SKM-1 (cell line): ENCODE data around the gene SRSF3.
"Not testable (repeated sequence)": the region's sequence is repeated elsewhere in the genome, so short reads cannot be mapped to it uniquely, and the experiment has no call there.

ENCODE experiments used
- DNase-seq: peaks from one replicate; lab custom pipeline; 2025; ENCODE audit not compliant: unreplicated experiment; lab: John Stamatoyannopoulos, UW

SRSF3 gene

GRCh38 chr6:36604090-36605060 is 10.2 kb downstream of the SRSF3 start:
- no peak for DNase-seq

- no peak for DNase-seq
These were observed 11.0 kb downstream of the SRSF3 start for GRCh38 chr6:36605143-36605542.

- no peak for DNase-seq
These were observed 11.6 kb downstream of the SRSF3 start for GRCh38 chr6:36605560-36606391.

- not testable (repeated sequence) for DNase-seq
These were observed 13.1 kb downstream of the SRSF3 start for GRCh38 chr6:36607305-36607682.

- no peak for DNase-seq
These were observed 13.7 kb downstream of the SRSF3 start for GRCh38 chr6:36607683-36608386.

GRCh38 chr6:36608788-36609563 is 14.8 kb downstream of the SRSF3 start:
- no peak for DNase-seq

GRCh38 chr6:36609582-36609981 is 15.4 kb downstream of the SRSF3 start:
- no peak for DNase-seq

- no peak for DNase-seq
These were observed 16.1 kb downstream of the SRSF3 start for GRCh38 chr6:36610041-36610955.

- no peak for DNase-seq
These were observed 16.8 kb downstream of the SRSF3 start for GRCh38 chr6:36610956-36611336.

GRCh38 chr6:36611679-36612078 is 17.5 kb downstream of the SRSF3 start:
- DNase-seq: not testable (repeated sequence)

- no peak for DNase-seq
These were observed 18.0 kb downstream of the SRSF3 start for GRCh38 chr6:36612101-36612625.

GRCh38 chr6:36613200-36613995 is 19.2 kb downstream of the SRSF3 start:
- DNase-seq: no peak

GRCh38 chr6:36615018-36615761 is 21.0 kb downstream of the SRSF3 start:
- peak; percentile 37 for DNase-seq

GRCh38 chr6:36616893-36617521 is 22.8 kb downstream of the SRSF3 start:
- no peak for DNase-seq

- peak; percentile 38 for DNase-seq
These were observed 24.5 kb downstream of the SRSF3 start for GRCh38 chr6:36618366-36619355.

GRCh38 chr6:36621371-36621855 is 27.3 kb downstream of the SRSF3 start:
- DNase-seq: no peak
